Thyroid gland (tissue), 4 donors: ENCODE results near the gene CCNK. TPM values are rescaled to one million over a fixed set of nuclear protein-coding genes. Genes with fewer than 3 reads are reported as not detected.
A peak's percentile ranks its signal among the peaks of the same experiment; 100 is the strongest.

Source experiments
- DNase-seq, 2 donors: peaks; one replicate each; pipeline ENCODE4 v3.0.0-alpha.2; 2019
- H3K27ac ChIP-seq, 3 donors: fragments of 200-600 bp; sonication (generic); 1 replicate in 2 of 3; 2 replicates in 1 of 3; pipeline ENCODE4 v1.5.1; 2016 to 2019; ENCODE audit warnings: mild to moderate bottlenecking in 1 of 3, moderate library complexity in 1 of 3
- H3K27me3 ChIP-seq: fragments of 200-600 bp; sonication (generic); one replicate; pipeline ENCODE4 v1.5.1; 2019
- H3K36me3 ChIP-seq, 2 donors: fragments of 200-600 bp; sonication (generic); one replicate each; pipeline ENCODE4 v1.5.1; 2016 to 2019
- H3K4me1 ChIP-seq, 2 donors: fragments of 200-600 bp; sonication (generic); one replicate each; pipeline ENCODE4 v1.5.1; 2017 to 2019
- H3K4me3 ChIP-seq, 3 donors: fragments of 200-600 bp; sonication (generic); replicated peaks in 1 of 3; 1 replicate in 2 of 3; 2 replicates in 1 of 3; pipeline ENCODE4 v1.5.1; 2016; ENCODE audit warnings: mild to moderate bottlenecking in 1 of 3
- H3K9me3 ChIP-seq: fragments of 200-600 bp; sonication (generic); one replicate; pipeline ENCODE4 v1.5.1; 2017
- CTCF ChIP-seq, 6 experiments: fragments of 200-600 bp in 3 of 6; fragments of 450-650 bp in 3 of 6; sonication (generic) in 3 of 6; IDR thresholded peaks; one replicate each; pipeline ENCODE4 v1.5.1; 2016 to 2019; ENCODE audit warnings: antibody characterized with exemption in 6 of 6, mild to moderate bottlenecking in 2 of 6, inconsistent platforms in 1 of 6, moderate library complexity in 1 of 6
- POLR2A ChIP-seq, 2 donors: fragments of 450-650 bp; IDR thresholded peaks; one replicate each; pipeline ENCODE4 v1.6.1; 2017; ENCODE audit warnings: antibody characterized with exemption in 2 of 2, mild to moderate bottlenecking in 2 of 2, moderate library complexity in 1 of 2
- WGBS, 2 donors: methylation state at CpG; one replicate each; pipeline ENCODE4 v1.1.5; 2017; 5-methylcytosine and 5-hydroxymethylcytosine counted together
- intact Hi-C: fragments of 100-400 bp; cut with DNase I; formaldehyde crosslinking; loops from one replicate; pipeline ENCODE4 v1.15.1; 2023
- total RNA-seq, 4 donors: library from RNA; depleted of rRNA; stranded (reverse); fragments of >200 nt; gene quantifications; one replicate each; pipeline ENCODE4 v1.2.3, GENCODE V29; 2016

Gene CCNK
- total RNA-seq, 4 donors from 2014 or later: 14.4 to 36.9 (median 24.4) TPM

GRCh38 chr14:99524091-99524661, 43.0 kb downstream of the CCNK start:
- Histone ChIP-seq H3K9me3 (no peaks in the 10 kb centered on the region), H3K27ac (no peak overlapping the region), H3K27me3 (no peaks in the 10 kb centered on the region), H3K36me3 (no peaks in the 10 kb centered on the region), H3K4me1 (peaks cover 17 to 37% of the 10 kb centered on the region in 2 donors), H3K4me3 (no peak overlapping the region)
- DNase-seq: peak; percentile 23 to 41
- intact Hi-C loops: no loop called here
- TF ChIP-seq POLR2A (IDR thresholded peaks at IDR 0.05) (no peak), CTCF (IDR thresholded peaks at IDR 0.05) (no peak)
- WGBS, 2 donors: 52 to 71% methylated on average over 16 of the region's 16 CpGs

- peaks cover 17 to 37% of the 10 kb centered on the region in 2 donors for H3K4me1 ChIP-seq
- H3K9me3 ChIP-seq: no peaks in the 10 kb centered on the region
- intact Hi-C loops: no loop called here
- DNase-seq: no peak
- TF ChIP-seq POLR2A (IDR thresholded peaks at IDR 0.05): no peak
- TF ChIP-seq CTCF (IDR thresholded peaks at IDR 0.05): peak in 1 of 6 experiments; percentile 8
- 77 to 82% methylated on average over 6 to 11 of the region's 17 CpGs for WGBS, 2 donors
- no peak overlapping the region for H3K27ac ChIP-seq
- H3K4me3 ChIP-seq: no peak overlapping the region
- no peaks in the 10 kb centered on the region for H3K36me3 ChIP-seq
- H3K27me3 ChIP-seq: no peaks in the 10 kb centered on the region
Measured at GRCh38 chr14:99524804-99525698, 43.8 kb downstream of the CCNK start.

- peaks cover 17 to 37% of the 10 kb centered on the region in 2 donors for H3K4me1 ChIP-seq
- H3K27ac ChIP-seq: no peak overlapping the region
- no peak overlapping the region for H3K4me3 ChIP-seq
- intact Hi-C loops: no loop called here
- no peaks in the 10 kb centered on the region for H3K36me3 ChIP-seq
- TF ChIP-seq POLR2A (IDR thresholded peaks at IDR 0.05): no peak
- H3K9me3 ChIP-seq: no peaks in the 10 kb centered on the region
- no peaks in the 10 kb centered on the region for H3K27me3 ChIP-seq
- 95 to 100% methylated on average over 1 to 4 of the region's 12 CpGs for WGBS, 2 donors
- no peak for DNase-seq
Measured at GRCh38 chr14:99525699-99526080, 44.5 kb downstream of the CCNK start.

GRCh38 chr14:99527026-99527425, 45.8 kb downstream of the CCNK start:
- Histone ChIP-seq H3K9me3 (no peaks in the 10 kb centered on the region), H3K27me3 (no peaks in the 10 kb centered on the region), H3K4me3 (no peak overlapping the region), H3K36me3 (no peaks in the 10 kb centered on the region), H3K4me1 (peaks cover 17 to 37% of the 10 kb centered on the region in 2 donors), H3K27ac (peak overlapping the region in 1 of 3 donors; percentile 4)
- intact Hi-C loops: no loop called here
- peak; percentile 64 to 77 for DNase-seq
- TF ChIP-seq POLR2A (IDR thresholded peaks at IDR 0.05) (no peak), CTCF (IDR thresholded peaks at IDR 0.05) (no peak)
- WGBS, 2 donors: 34 to 50% methylated on average over 10 of the region's 12 CpGs

GRCh38 chr14:99527427-99528076, 46.3 kb downstream of the CCNK start:
- H3K36me3 ChIP-seq: no peaks in the 10 kb centered on the region
- 72 to 77% methylated on average over 15 to 16 of the region's 19 CpGs for WGBS, 2 donors
- no peak overlapping the region for H3K27ac ChIP-seq
- H3K4me1 ChIP-seq: peaks cover 17 to 37% of the 10 kb centered on the region in 2 donors
- intact Hi-C loops: no loop called here
- H3K9me3 ChIP-seq: no peaks in the 10 kb centered on the region
- peak in 1 of 2 donors; percentile 28 for DNase-seq
- H3K4me3 ChIP-seq: no peak overlapping the region
- TF ChIP-seq CTCF (IDR thresholded peaks at IDR 0.05) (no peak), POLR2A (IDR thresholded peaks at IDR 0.05) (no peak)
- H3K27me3 ChIP-seq: no peaks in the 10 kb centered on the region
